ENCODE measurements around the gene DCUN1D4. TPM values are rescaled to one million over a fixed set of nuclear protein-coding genes. Genes with fewer than 3 reads are reported as not detected.

Gene DCUN1D4
- total and polyA plus RNA-seq, 4 donors = 15.2 to 33.9 (median 21.8) TPM

Other genes starting within 250 kb of the DCUN1D4 start
- under 1 TPM in 1 of 2 donors, not detected in 1; 0.25 TPM for gene LRRC66, start 177.2 kb downstream of the DCUN1D4 start, total RNA-seq
- gene LRRC66, start 177.2 kb downstream of the DCUN1D4 start, polyA plus RNA-seq = under 1 TPM in 1 of 2 donors, not detected in 1; 0.05 TPM
- 1 to 10 TPM; 2.0 to 5.4 TPM for gene SGCB, start 195.1 kb downstream of the DCUN1D4 start, total RNA-seq
- 1 to 10 TPM; 2.1 to 4.6 TPM for gene SGCB, start 195.1 kb downstream of the DCUN1D4 start, polyA plus RNA-seq
- 1 to 10 TPM in 1 of 2 donors, under 1 TPM in 1; 0.28 to 1.1 TPM for gene SPATA18, start 208.2 kb downstream of the DCUN1D4 start, total RNA-seq
- under 1 TPM; 0.03 to 0.52 TPM for gene SPATA18, start 208.2 kb downstream of the DCUN1D4 start, polyA plus RNA-seq

Measured in liver (tissue), 4 donors.